Subcutaneous abdominal adipose tissue (tissue), 5 donors: ENCODE data around the gene FIGNL2.
A peak's percentile ranks its signal among the peaks of the same experiment; 100 is the strongest.

Experiments
- H3K27ac ChIP-seq: one replicate; pipeline ENCODE4 v1.7.0; 2013; ENCODE audit warnings: low read depth, mild to moderate bottlenecking, inconsistent platforms, low read length, moderate library complexity
- H3K27me3 ChIP-seq, 5 donors: one replicate each; pipeline ENCODE4 v1.7.0; 2013; ENCODE audit warnings: low read length in 5 of 5, inconsistent platforms in 1 of 5; ENCODE audit not compliant: control insufficient read depth in 5 of 5, insufficient read depth in 4 of 5
- H3K36me3 ChIP-seq, 5 donors: one replicate each; pipeline ENCODE4 v1.7.0; 2013; ENCODE audit warnings: low read length in 5 of 5; ENCODE audit not compliant: control insufficient read depth in 5 of 5, insufficient read depth in 5 of 5
- H3K4me1 ChIP-seq, 5 donors: one replicate each; pipeline ENCODE4 v1.7.0; 2013; ENCODE audit warnings: low read length in 5 of 5, mild to moderate bottlenecking in 3 of 5, moderate library complexity in 1 of 5; ENCODE audit not compliant: control insufficient read depth in 5 of 5, insufficient read depth in 5 of 5
- H3K4me3 ChIP-seq, 5 donors: one replicate each; pipeline ENCODE4 v1.7.0; 2013; ENCODE audit warnings: low read length in 5 of 5, low read depth in 1 of 5
- H3K9ac ChIP-seq, 5 donors: one replicate each; pipeline ENCODE4 v1.7.0; 2013; ENCODE audit warnings: low read length in 5 of 5, mild to moderate bottlenecking in 4 of 5, moderate library complexity in 3 of 5
- H3K9me3 ChIP-seq, 5 donors: one replicate each; pipeline ENCODE4 v1.7.0; 2013; ENCODE audit warnings: low read length in 5 of 5; ENCODE audit not compliant: control insufficient read depth in 5 of 5
- donor health status: healthy.
- donor health status: healthy.
- donor health status: healthy.
- donor health status: healthy.
- donor health status: healthy.

FIGNL2 gene

DNA sequence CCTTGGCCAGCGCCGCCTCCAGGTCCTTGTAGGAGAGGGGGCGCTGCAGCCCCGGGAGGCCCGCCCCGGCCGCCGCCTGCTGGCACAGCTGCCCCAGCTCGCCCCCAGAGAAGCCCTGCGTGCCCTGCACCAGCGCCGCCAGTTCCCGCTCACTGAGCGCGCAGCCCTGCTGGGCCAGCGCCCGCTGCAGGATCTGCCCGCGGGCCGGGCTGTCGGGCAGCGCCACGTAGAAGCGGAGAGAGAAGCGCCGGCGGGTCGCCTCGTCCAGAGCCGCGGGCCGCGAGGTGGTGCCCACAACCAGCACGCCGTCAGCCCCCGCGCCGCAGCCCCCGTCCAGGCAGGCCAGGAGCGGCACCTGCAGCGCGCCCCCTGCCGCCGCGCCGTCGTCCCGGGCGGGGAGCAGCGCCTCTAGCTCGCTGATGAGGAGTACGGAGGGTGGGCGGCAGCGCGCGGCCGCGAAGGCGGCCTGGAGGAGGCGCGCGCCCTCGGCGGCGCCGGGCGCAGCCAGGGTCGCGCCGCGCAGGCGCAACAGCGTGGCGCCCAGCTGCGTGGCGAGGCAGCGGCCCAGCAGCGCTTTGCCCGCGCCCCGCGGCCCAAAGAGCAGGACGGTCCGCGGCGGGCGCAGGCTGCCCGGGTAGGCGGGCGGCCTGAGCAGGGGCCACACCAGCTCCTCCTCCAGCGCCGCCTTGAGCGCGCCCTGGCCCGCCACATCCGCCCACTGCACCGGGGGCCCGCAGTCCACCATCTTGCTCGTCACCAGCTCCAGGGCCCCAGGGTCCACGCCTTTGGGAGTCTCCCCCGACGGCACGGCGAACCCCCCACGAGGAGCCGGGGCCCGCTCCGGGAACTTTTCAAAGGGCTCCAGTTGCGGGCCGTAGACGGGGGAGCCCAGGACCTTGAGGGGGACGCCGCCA, 27.7 kb downstream of the FIGNL2 start:
- H3K27ac ChIP-seq = no peak overlapping the region
- peaks cover 0 to 5% (median 0%) of the 10 kb centered on the region in 5 donors for H3K27me3 ChIP-seq
- H3K4me1 ChIP-seq = peaks cover 0 to 15% (median 0%) of the 10 kb centered on the region in 5 donors
- peak overlapping the region in 2 of 5 donors; percentile 42 to 56 for H3K4me3 ChIP-seq
- no peaks in the 10 kb centered on the region for H3K9me3 ChIP-seq
- no peak overlapping the region for H3K9ac ChIP-seq
- peaks cover 0 to 3% (median 0%) of the 10 kb centered on the region in 5 donors for H3K36me3 ChIP-seq

DNA sequence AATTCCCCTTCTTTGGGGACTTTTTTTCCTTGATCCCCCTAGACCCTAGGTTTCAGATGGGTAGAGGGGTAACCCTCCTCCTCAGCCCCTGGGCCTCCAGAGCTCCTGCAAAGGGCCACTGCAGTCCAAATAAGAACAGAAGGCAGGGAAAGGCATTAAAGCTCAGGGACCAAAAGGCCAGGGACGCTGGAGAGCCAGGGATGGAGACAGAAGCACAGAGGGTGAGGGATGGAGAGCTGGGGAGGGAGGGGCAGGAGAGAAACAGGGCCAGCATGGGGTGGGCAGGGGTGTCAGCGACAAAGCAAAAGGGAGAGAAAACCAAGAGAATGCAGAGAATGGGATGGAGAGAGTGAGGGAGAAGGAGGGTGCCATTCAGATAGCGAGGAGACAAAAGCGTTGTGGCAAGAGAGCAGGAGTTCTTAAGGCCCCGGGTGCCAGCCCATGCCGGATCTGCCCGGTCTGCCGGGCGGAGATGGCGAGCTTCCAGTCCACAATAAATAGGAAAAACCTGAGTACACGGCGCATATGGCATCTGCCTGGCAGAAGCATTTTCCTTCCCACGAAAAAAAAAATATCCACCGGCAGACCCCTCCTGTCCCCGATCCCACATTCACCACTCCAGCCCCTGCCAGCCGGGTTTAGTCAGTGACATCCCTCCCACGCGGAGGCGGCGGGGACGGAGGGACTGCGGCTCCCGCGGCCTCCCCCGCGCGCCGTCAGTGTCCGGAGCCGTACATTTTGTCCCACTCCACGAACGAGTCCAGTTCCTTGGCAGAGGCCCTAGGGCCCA, 28.6 kb downstream of the FIGNL2 start:
- Histone ChIP-seq H3K9me3 (no peaks in the 10 kb centered on the region), H3K27me3 (peaks cover 0 to 5% (median 0%) of the 10 kb centered on the region in 5 donors), H3K9ac (peak overlapping the region in 1 of 5 donors; percentile 7), H3K36me3 (peaks cover 0 to 3% (median 0%) of the 10 kb centered on the region in 5 donors), H3K4me1 (peaks cover 0 to 22% (median 7%) of the 10 kb centered on the region in 5 donors), H3K4me3 (peak overlapping the region in 2 of 5 donors; percentile 18 to 56), H3K27ac (no peak overlapping the region)

DNA sequence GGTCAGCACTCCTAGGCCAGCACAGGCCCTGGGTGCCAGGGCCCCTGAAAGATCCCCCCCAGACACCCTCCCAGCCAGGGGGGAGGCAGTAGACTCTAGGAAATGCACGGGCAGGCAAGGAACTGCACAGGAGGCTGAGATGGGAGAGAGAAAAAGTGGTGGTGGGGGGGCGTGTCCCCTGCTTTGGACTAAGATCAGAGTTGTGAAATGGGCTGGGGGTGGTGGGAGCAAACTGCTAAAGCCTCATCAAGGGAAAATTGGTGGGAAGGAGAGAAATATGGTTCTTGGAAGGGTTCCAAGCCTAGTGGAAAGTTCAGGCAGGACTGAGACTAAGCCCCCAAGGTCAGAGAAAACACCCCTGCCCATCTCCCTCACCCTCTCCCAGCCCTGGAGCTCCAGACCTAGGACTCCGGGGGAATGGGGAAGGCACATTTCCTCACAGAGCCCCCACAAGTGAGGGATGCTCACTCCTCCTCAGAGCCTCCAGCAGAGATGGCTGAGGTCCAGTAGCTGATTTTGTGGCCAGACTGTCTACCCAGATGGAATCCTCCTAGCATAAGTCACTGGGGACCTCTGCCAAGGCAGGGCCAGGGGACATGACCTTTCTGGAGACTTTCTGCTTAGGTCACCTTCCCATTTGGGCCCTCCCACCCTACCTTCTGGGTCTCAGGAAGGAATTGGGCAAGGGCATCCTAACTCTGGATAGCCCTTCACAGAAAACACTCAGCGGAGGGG, 29.8 kb downstream of the FIGNL2 start:
- H3K27ac ChIP-seq = no peak overlapping the region
- H3K9me3 ChIP-seq = no peaks in the 10 kb centered on the region
- H3K4me1 ChIP-seq = peaks cover 0 to 32% (median 13%) of the 10 kb centered on the region in 5 donors
- H3K27me3 ChIP-seq = peaks cover 0 to 5% (median 0%) of the 10 kb centered on the region in 5 donors
- no peak overlapping the region for H3K4me3 ChIP-seq
- H3K9ac ChIP-seq = no peak overlapping the region
- H3K36me3 ChIP-seq = peaks cover 0 to 3% (median 0%) of the 10 kb centered on the region in 5 donors

DNA sequence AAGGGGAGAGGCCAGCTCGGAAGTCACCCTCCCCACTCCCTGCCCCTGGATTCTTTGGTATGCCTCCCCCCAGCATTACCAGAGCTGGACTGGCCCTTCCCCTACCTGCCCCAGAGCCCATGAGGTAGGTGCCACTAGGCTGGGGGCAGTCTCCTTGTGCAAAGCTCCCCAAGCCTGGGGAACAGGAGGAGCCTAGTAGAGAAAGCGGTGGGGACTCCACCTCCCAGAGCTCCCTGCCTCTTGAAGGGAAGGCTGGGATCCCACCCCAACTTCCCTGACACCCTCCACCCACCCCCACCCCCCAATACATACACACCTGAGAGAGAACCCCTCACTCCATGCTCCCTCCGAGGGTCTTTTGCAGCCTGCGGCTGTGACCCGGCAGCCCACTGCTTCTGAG, 30.4 kb downstream of the FIGNL2 start:
- Histone ChIP-seq H3K4me3 (no peak overlapping the region), H3K9me3 (no peaks in the 10 kb centered on the region), H3K36me3 (peaks cover 0 to 3% (median 0%) of the 10 kb centered on the region in 5 donors), H3K9ac (no peak overlapping the region), H3K4me1 (peaks cover 0 to 35% (median 17%) of the 10 kb centered on the region in 5 donors), H3K27ac (no peak overlapping the region), H3K27me3 (peaks cover 0 to 5% (median 0%) of the 10 kb centered on the region in 5 donors)

DNA sequence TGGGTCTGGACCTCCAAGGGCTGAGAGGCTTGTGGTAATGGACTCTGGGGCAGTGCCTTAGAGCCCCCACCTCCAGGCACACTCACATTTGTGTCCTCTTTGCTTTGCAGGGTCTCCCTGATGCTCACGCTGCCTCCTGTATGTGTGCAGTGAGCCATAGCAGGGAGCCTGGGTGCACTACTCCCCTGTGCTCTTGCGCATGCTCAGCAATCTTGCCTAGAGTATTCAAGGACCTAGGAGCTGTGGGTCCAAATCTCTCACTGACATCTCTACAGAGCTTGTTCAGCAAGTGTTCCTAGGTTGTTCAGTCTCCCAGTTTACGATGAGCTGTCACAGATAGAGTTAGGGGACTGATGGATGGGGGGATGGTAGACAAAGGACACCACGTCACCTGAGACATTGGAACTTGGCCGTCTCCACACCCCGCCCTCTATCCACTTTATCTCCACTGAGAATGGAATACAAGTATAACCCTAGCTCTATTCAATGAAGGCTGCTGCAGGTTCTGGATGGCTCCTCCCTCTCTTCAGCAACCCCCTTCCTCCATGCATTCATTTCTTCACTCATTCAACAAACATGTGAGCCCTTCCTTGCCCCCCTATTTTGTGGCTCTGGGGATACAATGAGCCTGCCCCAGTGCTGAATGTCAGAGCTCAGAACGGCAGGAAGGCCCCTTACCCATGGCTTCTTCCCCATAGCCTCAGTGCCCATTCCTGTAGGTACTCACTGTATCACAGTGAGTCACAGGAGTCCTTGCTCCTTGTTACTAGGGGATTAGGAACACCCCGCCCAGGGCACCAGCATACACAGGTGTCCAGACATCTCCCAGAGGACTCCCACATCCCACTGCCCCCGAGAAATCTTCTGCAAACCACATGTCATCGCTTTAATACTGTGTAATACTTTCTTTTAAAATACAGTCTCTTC, 31.2 kb downstream of the FIGNL2 start:
- Histone ChIP-seq H3K27ac (no peak overlapping the region), H3K36me3 (no peaks in the 10 kb centered on the region), H3K27me3 (peaks cover 0 to 3% (median 0%) of the 10 kb centered on the region in 5 donors), H3K4me1 (peaks cover 0 to 35% (median 17%) of the 10 kb centered on the region in 5 donors), H3K9me3 (no peaks in the 10 kb centered on the region), H3K9ac (no peak overlapping the region), H3K4me3 (no peak overlapping the region)

DNA sequence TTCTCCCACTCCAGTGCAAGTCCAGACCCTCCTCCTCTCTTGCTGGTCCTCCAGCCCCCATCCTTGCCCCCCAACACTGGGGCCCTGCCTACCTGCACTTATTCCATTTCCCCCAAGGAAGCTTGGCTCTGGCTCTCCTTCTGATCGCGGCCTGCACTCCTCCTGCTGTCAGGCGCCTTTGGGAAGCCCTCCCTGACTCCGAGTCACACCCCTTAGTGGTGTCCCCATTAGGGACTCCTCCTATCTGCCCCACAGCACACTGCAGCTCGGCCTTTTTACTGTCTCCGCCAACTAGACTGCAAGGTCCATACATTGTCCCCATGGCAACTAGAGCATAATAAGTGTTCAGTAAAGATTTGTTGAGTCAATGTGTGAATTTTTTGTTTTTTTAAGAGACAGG, 32.9 kb downstream of the FIGNL2 start:
- no peak overlapping the region for H3K27ac ChIP-seq
- H3K9me3 ChIP-seq = no peaks in the 10 kb centered on the region
- peak overlapping the region in 1 of 5 donors; percentile 75 for H3K4me3 ChIP-seq

DNA sequence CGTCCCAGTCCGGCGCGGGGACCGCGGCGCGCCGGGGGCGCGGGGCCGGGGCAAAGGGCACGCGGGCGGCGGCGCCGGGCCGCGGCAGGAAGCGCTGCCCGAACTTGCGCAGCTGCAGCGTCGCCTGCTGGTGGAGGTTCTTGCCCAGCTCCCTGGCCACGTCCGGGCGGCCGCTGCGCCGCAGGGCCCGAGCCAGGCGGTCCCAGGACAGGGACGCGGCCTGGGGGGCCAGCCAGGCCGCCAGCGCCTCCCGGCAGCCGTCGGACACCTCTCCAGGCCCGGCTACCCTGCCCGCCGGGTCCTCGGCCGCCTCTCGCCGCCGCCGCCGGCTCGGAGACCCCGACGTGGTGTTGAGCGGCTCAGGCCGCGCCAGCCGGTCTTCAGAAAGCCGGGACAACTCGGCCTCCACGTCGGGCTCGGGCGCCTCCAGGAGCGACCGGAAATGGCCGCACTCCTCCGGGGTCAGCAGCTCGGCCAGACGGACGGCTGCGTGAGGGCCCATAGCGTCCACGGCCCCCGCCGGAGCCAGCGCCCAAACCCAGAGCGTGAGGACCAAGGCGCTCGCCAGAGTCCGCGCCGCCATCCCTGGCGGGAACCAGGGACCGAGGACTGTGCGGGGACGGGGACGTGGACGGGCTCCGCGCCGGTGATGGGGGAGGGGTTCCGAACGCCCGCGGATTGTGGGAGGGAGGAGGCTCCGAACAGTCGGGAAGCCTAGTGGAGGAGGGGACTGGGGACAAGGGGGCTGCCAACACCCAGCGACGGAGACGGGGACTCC, 34.0 kb downstream of the FIGNL2 start:
- Histone ChIP-seq H3K27me3 (no peaks in the 10 kb centered on the region), H3K9ac (peak overlapping the region; percentile 44 to 93 (median 83)), H3K36me3 (no peaks in the 10 kb centered on the region), H3K27ac (peak overlapping the region; percentile 62), H3K4me1 (peaks cover 0 to 24% (median 17%) of the 10 kb centered on the region in 5 donors), H3K4me3 (peak overlapping the region; percentile 65 to 75 (median 67)), H3K9me3 (no peaks in the 10 kb centered on the region)

More for the DNA sequence above, 32.9 kb downstream of the FIGNL2 start:
- Histone ChIP-seq H3K4me1 (peaks cover 0 to 34% (median 17%) of the 10 kb centered on the region in 5 donors), H3K27me3 (no peaks in the 10 kb centered on the region), H3K9ac (peak overlapping the region in 2 of 5 donors; percentile 82 to 89), H3K36me3 (no peaks in the 10 kb centered on the region)

DNA sequence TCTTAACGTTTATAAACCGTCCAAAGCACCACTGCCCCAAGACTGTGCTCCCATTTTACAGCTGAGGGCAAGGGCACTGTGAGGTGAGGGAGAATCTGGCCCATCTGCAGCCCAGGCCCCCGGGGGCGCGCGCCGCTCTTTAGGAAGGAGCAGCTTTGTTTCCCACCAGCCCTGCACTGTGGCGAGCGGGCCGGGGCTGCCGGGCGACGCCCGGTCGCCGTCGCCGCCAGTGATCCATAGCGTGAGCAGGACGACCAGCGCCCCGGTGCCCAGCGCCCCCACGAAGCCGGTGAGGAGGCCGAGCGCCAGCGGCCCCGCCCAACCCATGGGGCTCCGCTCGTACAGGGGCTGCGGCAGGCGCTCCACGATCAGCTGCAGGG, 34.6 kb downstream of the FIGNL2 start:
- Histone ChIP-seq H3K27ac (no peak overlapping the region), H3K9ac (peak overlapping the region in 4 of 5 donors; percentile 11 to 68 (median 54))

More for the DNA sequence above, 34.6 kb downstream of the FIGNL2 start:
- H3K4me1 ChIP-seq = peaks cover 0 to 22% (median 17%) of the 10 kb centered on the region in 5 donors
- H3K4me3 ChIP-seq = peak overlapping the region in 4 of 5 donors; percentile 53 to 75 (median 66)
- H3K27me3 ChIP-seq = no peaks in the 10 kb centered on the region
- H3K36me3 ChIP-seq = no peaks in the 10 kb centered on the region
- no peaks in the 10 kb centered on the region for H3K9me3 ChIP-seq
